ENCODE measurements around the gene CCDC88B.

Gene CCDC88B, protein sequence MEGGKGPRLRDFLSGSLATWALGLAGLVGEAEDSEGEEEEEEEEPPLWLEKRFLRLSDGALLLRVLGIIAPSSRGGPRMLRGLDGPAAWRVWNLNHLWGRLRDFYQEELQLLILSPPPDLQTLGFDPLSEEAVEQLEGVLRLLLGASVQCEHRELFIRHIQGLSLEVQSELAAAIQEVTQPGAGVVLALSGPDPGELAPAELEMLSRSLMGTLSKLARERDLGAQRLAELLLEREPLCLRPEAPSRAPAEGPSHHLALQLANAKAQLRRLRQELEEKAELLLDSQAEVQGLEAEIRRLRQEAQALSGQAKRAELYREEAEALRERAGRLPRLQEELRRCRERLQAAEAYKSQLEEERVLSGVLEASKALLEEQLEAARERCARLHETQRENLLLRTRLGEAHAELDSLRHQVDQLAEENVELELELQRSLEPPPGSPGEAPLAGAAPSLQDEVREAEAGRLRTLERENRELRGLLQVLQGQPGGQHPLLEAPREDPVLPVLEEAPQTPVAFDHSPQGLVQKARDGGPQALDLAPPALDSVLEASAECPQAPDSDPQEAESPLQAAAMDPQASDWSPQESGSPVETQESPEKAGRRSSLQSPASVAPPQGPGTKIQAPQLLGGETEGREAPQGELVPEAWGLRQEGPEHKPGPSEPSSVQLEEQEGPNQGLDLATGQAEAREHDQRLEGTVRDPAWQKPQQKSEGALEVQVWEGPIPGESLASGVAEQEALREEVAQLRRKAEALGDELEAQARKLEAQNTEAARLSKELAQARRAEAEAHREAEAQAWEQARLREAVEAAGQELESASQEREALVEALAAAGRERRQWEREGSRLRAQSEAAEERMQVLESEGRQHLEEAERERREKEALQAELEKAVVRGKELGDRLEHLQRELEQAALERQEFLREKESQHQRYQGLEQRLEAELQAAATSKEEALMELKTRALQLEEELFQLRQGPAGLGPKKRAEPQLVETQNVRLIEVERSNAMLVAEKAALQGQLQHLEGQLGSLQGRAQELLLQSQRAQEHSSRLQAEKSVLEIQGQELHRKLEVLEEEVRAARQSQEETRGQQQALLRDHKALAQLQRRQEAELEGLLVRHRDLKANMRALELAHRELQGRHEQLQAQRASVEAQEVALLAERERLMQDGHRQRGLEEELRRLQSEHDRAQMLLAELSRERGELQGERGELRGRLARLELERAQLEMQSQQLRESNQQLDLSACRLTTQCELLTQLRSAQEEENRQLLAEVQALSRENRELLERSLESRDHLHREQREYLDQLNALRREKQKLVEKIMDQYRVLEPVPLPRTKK (N-terminal part only)

DNA sequence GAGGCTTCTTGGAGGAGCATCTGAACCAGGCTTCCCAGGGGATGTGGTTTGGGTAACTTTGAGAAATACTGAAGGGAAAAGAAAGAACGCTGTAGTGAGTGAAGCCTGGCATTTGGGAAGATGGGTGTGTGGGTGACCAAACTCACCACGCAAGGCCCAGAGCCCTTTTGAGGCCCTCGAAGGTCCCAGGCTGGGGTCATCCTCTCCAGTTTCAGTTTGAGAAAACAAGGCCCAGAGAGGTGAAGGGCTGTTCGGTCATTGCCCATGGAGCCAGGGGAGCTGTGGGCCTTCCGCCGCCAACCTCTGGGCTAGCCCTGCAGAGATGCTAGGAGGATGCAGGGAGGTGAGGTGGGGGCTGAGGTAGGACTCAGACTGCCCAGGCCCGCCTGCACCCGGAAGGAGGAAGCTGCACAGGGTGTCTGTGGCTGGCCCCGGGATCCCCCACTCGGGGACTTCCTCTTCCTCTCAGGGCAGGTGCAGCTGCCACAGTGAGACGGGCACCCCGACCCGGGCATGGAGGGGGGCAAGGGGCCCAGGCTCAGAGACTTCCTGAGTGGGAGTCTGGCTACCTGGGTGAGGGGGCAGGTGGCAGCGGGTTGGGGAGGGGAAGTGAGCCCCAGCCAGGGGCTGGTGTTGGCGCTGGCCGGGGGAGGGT, at the start of gene CCDC88B:
Gene CCDC88B (plus strand): TSS at position 451 of the 655 bp plus-strand sequence. CDS start 63 bp downstream, at position 514.
- DNase-seq = no peak

DNA sequence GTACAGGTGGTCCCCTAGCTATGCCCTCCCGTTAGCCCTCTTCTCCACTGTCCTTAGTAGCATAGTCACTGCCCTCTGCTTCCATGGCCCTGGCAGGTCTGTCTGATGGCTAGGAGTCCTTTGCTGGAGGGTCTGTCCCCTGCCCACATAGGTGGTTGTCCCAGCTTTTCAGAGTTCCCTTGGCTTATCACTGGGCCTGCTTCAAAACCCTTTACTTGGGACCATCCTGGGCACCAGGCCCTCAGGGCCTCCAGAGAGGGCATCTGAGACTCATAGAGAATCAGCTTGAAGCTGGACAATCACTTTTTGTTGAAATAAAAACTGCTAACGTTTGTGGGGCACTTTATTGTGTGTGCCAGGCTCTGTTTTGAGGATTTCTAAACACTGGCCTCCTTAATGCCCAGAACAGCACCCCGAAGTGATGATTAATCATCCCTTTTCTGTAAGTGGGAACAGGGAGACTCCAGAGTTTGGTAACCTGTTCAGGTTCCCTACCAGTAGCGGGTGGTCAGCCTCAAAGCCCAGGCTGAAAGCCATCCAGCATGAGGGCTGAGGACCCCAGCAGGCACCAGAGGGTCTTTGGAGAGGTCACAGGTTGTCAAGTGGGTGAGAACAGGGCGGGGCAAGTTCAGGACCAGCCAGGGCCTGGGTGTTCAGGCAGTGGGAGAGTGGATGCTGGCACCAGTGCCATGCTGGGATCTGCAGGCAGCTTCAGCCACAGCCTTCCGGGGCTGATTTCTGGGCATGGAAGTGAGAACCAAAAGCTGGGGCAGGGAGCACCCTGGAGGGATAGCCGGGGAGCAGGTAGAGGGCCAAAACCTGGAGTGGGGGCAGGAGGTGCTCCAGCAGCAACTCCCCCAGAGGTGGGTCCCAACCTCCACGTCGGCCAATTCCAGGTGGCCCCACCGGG, 49.4 kb upstream of the CCDC88B start:
- no peak for DNase-seq

DNA sequence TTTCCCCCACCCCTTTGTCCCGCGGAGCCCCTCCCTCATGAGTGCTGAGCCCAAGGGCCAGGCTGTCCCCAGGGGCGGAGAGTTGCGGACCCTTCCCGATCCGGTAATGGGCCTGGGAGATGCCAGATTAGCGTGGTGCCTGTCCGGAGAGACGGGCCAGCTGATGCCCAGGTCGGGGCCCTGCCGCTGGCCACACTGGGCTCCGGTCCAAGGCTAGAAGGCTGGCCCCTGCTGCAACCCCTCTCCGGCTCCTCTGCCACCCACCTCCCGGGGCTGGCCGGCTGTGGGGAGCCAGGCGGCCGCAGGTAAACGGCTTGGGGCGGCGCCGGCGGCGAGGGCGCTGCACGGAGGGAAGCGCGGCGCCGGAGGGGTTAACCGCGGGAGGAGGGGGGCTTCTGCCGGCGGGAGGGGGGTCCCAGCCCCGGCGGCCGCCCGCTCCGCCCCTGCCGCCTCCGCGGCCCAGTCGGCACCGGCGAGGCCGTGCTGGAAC, 48.7 kb upstream of the CCDC88B start, which contains the start of gene KCNK4:
Gene KCNK4 (plus strand): TSS at position 41 of the 490 bp plus-strand sequence. CDS start 1,717 bp downstream, outside the sequence.
- DNase-seq = no peak

DNA sequence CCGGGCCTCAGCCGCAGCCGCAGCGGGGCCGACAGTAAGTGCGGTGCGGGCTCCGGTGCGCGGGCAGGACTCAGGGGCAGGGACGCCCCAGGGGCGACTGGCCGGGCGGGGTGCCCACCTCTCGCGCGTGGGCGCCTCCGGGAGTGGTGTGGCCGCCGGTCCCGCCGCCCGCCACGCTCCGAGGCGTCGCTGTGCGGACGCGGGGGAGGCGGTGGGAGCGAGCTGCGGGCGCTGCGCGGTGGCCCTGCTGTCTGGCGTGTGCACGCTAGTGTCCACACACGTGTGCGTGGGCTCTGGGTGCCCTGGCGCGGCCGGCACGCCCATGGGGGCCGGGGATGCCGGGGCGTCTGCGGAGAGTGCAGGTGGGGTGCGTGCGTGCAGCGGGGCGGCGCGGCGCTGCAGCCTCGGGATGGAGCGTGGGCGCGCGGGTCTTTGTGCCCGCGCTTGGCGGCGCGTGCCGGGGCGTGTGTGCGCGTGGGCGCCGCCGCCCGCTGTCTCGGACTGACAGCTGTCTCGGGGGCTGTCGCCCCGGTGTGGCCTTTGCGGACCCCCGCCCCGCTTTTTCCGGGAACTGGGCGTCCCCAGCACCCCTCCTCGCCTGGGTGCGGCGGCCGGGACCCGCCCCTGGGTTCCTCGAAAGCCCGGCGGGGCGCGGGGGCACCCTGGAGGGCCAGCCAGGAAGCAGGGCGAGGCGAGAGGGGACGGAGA, 48.1 kb upstream of the CCDC88B start:
- no peak for DNase-seq

DNA sequence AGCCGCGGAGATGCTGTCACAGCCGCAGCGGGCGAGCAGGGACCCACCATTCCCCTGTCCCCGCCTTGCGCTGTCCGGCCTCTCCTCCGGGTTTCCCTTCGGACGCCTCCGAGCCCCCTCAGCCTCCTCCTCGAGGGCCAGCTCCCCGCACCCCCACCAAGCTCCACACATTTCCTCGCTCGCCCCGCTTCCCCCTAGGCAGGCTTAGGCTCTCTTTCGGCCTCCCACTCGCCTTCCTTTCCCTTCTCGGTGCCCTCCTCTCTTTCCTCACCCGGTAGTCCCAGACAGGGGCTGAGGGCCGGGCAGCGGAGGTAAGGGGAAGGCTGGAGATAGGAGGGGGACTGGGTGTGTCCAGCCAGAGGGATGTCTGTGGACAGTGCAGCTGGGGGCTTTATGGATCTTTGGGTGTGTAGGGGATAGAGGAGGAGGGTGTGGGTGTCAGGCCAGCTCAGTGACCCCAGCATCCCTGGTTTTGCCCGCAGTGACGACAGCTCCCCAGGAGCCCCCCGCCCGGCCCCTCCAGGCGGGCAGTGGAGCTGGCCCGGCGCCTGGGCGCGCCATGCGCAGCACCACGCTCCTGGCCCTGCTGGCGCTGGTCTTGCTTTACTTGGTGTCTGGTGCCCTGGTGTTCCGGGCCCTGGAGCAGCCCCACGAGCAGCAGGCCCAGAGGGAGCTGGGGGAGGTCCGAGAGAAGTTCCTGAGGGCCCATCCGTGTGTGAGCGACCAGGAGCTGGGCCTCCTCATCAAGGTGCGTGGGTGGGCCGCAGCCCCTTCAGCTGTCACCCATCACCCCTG, 47.3 kb upstream of the CCDC88B start:
- DNase-seq = no peak

DNA sequence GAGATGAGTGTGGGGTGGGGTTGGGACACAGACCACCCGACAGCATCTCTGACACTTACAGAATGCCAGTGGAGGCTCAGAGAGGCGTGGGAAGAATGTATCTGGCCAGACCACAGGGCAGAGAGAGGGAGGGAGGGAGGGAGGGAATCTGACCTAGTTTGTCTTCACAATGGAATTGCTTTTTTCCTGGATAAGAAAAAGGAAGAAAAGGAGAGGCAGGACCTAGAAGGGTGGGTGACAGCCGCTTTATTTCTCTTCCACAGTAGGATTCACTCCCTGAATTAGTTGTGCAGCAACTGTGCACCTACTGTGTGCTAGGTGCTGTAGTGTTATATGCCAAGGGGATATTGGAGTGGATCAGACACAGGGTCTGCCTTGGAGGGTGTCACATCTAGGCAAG, 45.2 kb upstream of the CCDC88B start:
- DNase-seq = no peak

DNA sequence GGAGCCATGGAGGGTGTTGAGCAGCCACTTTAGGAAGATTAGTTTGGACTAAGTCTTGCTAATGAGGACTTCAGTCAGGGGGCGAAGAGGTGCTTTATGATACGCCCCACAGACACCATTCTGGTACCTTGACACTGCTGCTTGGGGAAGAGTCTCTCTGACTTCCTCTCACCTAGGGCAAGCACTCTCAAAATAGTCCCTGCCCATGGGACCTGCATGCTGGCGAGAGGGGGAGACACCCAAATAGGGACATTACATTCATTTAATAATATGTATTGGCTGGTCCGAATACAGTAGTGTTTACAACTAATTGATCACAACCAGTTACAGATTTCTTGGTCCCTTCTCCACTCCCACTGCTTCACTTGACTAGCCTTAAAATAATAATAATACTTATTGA, 44.2 kb upstream of the CCDC88B start:
- no peak for DNase-seq

DNA sequence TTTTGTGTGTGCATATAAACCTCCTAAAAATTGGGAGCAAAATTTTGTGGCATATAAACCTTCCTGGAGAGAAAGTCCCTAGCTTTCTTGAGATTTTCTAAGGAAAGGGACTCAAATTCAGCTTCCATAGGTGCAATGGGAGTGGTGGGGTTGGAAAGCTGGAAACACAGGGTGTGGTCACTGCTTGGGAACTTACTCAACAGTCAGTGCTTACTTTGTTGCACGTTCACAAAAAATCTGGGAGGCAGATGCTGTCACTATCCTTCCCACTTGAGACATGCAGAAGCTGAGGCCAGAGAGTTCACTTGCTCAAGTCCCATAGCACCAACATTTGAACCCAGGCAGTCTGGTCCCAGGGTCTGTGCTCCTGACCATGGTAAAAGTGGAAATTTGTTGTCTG, 43.8 kb upstream of the CCDC88B start:
- DNase-seq = no peak

DNA sequence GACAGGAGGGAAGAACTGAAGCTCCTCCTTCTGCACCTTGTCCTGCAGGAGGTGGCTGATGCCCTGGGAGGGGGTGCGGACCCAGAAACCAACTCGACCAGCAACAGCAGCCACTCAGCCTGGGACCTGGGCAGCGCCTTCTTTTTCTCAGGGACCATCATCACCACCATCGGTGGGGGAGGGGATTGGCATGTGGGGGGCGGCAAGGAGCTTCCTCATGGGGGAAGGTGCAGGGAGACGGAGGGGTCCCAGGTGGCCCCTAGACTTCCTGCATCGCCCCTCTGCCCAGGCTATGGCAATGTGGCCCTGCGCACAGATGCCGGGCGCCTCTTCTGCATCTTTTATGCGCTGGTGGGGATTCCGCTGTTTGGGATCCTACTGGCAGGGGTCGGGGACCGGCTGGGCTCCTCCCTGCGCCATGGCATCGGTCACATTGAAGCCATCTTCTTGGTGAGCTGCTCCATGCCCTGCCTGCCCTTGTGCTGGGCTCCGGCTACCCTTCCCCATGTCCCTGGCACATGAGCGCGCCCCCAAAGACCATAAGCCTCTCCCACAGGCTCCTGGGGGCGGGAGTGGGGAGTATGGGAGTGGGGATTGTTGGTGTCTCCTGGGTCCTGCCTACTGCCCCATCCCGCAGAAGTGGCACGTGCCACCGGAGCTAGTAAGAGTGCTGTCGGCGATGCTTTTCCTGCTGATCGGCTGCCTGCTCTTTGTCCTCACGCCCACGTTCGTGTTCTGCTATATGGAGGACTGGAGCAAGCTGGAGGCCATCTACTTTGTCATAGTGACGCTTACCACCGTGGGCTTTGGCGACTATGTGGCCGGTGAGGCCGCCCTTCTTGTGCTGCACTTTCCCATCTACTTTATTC, 42.9 kb upstream of the CCDC88B start:
- DNase-seq = no peak

DNA sequence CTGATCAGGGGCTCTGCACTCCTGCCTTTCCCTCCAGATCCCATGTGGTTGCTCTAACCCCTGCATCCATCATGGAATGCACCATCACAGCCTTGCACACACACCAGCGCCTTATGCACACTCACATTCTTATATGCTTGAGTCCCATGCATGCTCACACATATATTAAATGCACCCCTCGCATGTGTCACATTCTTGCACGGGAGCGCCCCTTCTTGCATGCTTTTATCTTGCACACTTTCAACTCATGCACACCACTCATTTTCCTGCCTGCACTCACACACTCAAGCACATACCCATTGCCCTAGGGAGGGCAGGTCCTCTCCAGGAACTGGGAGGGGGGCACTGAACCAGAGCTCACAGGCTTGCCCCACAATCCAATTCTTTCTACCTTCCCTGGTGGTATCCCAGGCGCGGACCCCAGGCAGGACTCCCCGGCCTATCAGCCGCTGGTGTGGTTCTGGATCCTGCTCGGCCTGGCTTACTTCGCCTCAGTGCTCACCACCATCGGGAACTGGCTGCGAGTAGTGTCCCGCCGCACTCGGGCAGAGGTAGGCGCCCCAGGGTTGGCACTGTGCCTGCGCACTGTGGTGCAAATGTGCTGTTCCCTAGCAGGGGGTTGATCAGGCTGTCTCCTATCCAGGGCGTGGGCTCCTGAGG, 42.2 kb upstream of the CCDC88B start:
- DNase-seq = no peak

DNA sequence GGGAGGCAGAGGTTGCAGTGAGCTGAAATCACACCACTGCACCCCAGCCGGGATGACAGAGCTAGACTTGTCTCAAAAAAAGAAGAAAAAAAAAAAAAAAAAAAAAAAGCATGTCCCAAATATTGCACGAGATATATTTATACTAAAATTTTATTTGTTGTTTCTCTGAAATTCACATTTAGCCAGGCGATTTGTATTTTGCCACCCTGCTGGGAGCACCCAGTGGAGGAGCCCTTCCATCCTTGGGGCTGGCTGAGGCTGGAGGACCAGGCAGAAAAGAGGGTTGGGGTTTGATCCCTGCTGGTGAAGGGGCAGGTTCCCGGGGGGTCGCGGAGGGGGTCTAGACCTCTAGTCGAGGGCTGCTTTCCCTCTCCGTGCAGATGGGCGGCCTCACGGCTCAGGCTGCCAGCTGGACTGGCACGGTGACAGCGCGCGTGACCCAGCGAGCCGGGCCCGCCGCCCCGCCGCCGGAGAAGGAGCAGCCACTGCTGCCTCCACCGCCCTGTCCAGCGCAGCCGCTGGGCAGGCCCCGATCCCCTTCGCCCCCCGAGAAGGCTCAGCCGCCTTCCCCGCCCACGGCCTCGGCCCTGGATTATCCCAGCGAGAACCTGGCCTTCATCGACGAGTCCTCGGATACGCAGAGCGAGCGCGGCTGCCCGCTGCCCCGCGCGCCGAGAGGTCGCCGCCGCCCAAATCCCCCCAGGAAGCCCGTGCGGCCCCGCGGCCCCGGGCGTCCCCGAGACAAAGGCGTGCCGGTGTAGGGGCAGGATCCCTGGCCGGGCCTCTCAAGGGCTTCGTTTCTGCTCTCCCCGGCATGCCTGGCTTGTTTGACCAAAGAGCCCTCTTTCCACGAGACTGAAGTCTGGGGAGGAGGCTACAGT, 40.8 kb upstream of the CCDC88B start:
- no peak for DNase-seq

DNA sequence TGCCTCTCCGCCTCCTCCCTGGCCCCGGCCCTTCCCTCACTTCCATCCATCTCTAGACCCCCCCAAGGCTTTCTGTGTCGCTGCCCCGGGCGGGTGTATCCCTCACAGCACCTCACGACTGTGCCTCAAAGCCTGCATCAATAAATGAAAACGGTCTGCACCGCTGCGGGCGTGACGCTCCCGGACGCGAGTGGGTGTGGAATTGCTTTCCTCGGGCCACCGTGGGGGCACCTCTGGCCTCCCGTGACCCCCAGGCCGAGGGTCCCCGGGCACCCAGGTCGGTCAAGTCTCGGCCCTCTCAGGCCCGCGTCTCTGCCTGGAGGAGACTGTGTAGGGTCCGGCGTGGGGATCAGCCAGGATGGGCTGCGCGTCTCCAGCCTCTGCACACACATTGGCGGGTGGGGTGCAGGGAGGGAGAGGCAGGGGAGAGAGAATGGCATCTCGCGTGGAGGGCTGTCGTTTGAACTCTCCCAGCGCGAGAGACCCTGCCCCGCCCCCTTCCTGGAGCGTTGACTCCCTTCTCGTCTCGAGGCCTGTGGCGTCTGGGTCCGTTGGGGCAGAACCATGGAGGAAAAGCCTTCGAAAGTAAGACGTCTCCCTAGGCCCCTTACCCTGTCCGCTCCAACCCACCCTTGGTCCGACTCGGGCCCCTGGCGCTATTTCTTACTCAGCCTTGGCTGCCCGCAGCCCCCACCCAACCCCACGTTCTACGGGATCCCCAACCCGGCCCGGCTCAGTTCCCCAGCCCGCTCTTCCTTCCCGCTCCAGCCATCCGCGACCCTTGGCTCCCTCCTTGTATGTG, 40.0 kb upstream of the CCDC88B start, which contains the start of gene CATSPERZ:
Gene CATSPERZ (plus strand): TSS at position 512 of the 802 bp plus-strand sequence. CDS start 53 bp downstream, at position 565.
- no peak for DNase-seq

DNA sequence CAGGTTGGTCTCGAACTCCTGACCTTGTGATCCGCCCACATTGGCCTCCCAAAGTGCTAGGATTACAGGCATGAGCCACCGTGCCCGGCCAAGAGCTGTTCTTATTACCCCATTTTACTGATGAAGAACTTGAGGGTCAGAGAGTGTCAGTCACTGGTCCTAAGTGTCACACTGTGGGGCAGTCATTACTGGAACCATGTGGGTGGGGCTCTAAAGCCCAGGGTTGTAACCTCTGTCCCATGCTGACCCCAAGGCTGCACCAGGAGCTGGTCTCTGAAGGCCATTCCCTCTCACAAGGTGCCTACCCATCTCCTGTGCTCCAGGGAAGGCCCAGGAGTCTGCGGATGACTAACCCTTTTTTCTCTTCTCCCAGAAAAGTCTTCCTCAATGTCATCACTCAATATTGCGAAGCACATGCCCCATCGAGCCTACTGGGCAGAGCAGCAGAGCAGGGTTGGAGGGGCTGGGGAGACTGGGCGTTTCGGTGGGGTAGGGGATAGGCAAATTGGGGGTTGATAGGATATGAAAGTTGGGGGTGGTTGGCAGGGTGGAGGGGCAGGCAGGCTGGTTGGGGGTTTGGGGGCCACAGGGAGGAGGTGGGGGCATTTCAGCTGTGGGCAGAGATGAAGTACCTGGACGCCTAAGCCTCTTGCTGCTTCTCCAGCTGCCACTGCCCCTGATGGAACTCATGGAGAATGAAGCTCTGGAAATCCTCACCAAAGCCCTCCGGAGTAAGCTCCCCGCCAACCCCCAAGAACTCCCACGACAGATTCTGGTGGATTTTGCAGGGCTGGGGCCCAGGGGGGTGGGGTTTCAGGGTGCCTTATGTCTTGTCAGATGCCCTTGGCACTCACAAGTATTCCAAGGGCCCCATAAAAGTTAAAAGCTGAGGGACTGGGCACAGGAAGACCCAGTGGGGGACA, 36.6 kb upstream of the CCDC88B start:
- no peak for DNase-seq

DNA sequence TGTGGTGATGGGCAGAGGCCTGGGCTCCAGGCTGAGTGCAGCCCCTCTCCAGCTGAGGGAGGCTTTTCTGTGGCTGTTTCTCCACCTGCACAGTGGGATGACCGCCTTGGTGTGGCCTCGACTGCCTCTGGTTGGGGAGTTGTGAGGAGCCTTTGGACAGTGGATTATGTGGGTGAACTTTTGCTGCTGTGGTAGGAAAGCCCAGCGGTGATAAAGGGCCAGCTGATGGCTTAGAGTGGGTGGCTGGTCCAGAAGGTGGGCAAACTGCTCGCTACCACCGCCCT, 36.0 kb upstream of the CCDC88B start:
- DNase-seq = no peak

Data from NCI-H526 treated with DMSO at 0.1 percent for 48 hours (cell line).